NB4 (cell line): Measurements from ENCODE around the gene TMEM63A.

ENCODE experiments used
- CTCF ChIP-seq: IDR thresholded peaks from one replicate; pipeline ENCODE4 v1.5.1; 2012; ENCODE audit warnings: low read depth, low read length
- MAX ChIP-seq: IDR thresholded peaks from 2 replicates; pipeline ENCODE4 v1.6.1; 2011; ENCODE audit warnings: low read depth, low read length
- MYC ChIP-seq: IDR thresholded peaks from 2 replicates; pipeline ENCODE4 v1.6.1; 2011; ENCODE audit warnings: low read depth, low read length

- TF ChIP-seq CTCF (no peak), MYC (no peak), MAX (no peak)
These were observed 14.9 kb upstream of the TMEM63A start for GRCh38 chr1:225896937-225897549.
